Activated T-cell treated with anti-CD3 and anti-CD28 coated beads, Interleukin-2, amount 50 U/mL, for 1 hour (primary cell): ENCODE results near the gene MRPL10.
"Not testable (repeated sequence)": the region's sequence is repeated elsewhere in the genome, so short reads cannot be mapped to it uniquely, and the experiment has no call there.

Source experiments
- DNase-seq: peaks from one replicate; pipeline ENCODE4 v3.0.0-alpha.2; 2020

MRPL10 gene

GRCh38 chr17:47789611-47790561 is 41.5 kb downstream of the MRPL10 start:
- peak; percentile 63 for DNase-seq

GRCh38 chr17:47785538-47786123 is 45.7 kb downstream of the MRPL10 start:
- no peak for DNase-seq

DNA sequence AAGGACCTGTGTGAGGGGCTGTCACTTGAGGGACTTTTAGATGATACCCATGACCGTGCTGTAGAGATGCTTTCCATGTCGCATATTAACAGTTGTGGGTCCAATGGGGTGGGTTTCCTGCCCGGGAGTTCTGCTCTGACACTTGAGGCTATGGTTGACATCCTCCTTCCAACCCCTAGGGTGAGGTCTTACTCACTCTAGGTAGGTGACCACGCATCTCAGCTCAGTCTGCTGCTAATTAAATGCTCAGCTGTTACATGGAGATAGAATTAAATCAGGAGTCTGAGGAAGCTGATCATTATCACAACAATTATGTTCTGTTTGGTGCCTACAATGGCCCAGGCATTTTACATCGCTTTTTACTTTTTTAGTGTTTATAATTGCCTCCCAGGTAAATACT is 49.9 kb downstream of the MRPL10 start:
- no peak for DNase-seq

DNA sequence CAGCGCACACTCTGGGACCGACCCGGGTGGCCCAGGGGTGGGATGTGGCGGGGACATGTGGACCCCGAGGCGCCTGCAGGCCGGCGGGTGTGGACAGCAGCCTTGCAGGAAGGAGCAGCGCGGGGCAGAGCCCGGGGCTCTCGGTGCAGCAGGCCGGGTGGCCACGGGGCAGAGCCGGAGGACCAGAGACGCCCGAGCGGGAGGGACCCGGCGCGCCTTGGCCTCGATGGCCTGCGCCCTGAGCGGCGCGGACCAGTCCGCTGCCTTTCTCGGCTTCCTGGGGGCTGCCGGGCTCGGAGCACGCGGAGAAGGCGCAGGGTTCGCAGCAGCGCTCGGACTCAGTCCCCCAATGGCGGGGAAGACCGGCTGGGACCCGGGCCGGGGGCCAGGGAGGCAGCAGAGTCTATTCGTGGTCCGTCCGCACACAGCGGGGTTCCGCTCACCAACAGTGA is 53.1 kb downstream of the MRPL10 start:
- no peak for DNase-seq

DNA sequence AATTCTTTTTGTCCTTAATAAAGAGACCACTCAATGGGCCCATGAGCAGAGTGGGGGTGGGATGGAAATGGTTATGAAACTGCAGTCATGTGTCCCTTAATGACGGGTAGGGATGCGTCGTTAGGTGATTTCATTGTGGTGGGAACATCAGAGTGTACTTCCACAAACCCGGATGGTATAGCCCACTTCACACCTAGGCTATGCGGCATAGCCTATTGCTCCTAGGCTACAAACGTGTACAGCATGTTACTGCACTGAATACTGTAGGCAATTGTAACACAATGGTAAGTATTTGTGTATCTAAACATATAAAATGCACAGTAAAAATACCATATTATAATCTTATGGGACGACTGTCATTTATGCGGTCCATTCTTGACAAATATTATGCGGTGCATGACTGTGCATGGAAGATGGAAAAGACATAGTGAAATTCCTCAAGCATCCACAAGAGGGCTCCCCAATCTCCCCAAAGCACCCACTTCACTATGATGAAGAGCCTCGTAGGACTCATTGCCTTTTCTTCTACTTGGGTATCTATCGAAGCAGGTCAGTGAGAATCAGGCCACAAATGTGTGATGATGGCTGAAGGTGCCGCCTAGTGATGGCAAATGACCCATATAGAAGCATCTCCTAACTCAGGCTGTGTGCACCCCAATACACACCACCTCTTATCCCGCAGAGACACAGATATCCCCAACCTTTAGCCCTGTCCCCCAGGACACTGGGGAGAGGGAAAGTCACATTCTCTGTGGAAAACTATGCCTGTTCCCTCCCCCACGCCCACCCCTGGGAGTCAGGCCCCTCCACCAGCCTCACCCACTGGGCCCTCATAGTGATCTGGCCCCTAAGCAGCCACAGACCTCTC is 54.8 kb downstream of the MRPL10 start:
- DNase-seq = peak; percentile 31

DNA sequence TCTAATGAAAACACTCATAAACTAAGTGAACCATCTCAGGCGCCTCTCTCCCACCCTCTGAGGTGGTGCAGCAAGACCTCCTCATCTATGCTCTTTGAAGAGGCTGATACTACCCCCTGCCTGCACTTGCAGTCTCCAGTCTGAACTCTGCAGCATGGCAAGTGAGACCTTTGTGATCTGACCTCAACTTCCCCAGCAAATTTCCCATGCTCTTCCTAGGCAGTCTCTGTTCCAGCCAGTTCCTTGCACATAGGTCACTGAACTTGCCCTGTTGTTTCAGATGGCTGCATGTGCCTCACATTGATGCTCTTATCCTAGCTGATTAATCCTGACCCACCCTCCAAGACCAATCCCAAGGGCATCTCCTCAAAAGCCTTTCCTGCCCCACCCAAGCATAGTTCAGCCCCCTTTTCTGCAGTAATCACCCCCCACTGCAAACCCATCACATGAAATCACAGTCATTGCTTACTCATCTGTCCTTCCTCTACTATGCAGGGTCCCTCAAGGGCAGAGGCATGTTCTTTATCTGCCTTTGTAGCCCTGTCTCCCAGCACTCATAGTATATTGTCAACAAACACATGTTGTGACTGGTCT is 56.3 kb downstream of the MRPL10 start:
- DNase-seq = no peak

- DNase-seq = no peak
Measured at GRCh38 chr17:47774331-47774730, 57.0 kb downstream of the MRPL10 start.

DNA sequence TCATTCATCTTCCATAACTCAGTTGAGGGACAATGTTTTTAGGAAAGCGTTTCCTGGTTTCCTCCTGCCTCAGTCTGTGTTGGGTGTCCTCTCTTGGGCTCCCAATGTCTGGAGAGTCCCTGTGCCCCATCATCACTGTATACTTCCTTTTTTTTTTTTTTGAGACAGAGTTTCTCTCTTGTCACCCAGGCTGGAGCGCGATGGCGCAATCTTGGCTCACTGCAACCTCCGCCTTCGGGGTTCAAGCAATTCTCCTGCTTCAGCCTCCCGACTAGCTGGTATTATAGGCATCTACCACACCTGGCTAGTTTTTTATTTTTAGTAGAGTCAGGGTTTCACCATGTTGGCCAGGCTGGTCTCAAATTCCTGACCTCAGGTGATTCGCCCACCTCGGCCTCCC is 57.7 kb downstream of the MRPL10 start:
- not testable (repeated sequence) for DNase-seq
